ENCODE data around the gene GPRIN2.
"Not testable (repeated sequence)": the region's sequence is repeated elsewhere in the genome, so short reads cannot be mapped to it uniquely, and the experiment has no call there.

DNA sequence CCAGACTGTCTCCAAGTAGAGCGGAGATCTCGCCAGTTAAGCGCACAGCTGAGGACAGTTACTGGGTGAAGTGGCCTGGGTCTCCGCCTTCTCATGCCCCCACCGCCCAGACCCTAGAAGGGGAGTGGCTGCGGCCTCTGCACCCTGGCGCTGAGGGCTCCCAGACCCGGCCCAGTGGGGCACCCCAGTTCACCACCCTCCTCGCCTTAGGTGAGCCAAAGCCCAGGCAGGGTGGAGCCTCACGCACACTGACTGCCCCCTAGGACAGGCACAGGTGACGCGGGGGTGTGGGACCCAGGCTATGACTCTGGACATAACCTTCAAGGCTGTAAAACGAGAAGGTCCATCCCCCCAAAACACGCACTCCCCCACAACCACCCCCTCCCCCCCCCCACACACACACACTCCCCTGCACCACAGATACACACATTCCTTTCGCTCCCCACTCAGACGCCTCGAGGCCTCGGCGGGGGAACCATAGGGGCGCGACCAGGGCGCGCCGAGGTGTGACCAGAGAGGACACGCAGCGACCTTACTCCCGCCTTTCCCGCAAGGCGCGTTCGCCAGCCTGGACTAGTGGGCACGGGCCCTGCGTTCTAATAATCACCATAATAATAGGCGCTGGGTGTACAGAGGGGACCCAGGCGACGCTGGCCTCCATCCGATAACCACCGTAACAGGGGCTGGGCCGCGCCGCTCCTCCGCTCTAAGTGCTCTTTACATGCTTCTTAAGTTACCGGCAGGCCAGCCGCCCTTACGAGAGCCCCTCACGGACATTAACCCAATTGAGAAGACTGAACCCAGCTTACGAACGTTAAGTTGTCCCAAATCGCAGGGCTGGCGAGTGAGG is 21.4 kb upstream of the GPRIN2 start:
- not testable (repeated sequence) for TF ChIP-seq CTCF (conservative IDR thresholded peaks at IDR 0.05); ZFX (IDR thresholded peaks at IDR 0.05)

All from C4-2B (cell line).